NK-92 (cell line): Measurements from ENCODE around the gene EPHB4.

Experiments used
- DNase-seq: peaks from one replicate; lab custom pipeline; 2025; ENCODE audit not compliant: unreplicated experiment; lab: John Stamatoyannopoulos, UW

The EPHB4 gene

DNA sequence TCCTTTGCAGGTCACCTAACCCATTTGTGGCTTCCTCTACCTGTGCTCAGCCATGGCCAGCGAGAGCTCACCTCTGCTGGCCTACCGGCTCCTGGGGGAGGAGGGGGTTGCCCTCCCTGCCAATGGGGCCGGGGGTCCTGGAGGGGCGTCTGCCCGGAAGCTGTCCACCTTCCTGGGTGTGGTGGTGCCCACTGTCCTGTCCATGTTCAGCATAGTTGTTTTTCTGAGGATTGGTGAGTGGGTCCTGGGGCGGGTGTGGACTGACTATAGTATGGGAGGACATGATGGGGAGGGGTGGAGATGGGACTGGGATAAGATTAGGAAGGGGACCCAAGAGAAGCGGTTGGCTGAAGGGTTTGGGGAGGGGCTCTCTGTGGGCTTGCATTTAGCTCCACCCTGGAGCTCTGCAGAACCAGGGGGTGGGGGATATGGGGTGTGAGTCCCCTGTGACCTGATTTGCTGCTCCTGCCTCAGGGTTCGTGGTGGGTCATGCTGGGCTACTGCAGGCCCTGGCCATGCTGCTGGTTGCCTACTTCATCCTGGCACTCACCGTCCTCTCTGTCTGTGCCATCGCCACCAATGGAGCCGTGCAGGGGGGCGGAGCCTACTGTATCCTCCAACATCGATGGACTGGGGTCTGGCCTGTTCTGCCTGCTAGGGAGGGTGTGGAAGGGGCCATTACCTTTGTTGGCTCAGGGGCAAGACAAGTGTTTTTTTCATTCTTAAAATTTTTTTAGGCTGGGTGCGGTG is 27.0 kb upstream of the EPHB4 start:
- DNase-seq: no peak

DNA sequence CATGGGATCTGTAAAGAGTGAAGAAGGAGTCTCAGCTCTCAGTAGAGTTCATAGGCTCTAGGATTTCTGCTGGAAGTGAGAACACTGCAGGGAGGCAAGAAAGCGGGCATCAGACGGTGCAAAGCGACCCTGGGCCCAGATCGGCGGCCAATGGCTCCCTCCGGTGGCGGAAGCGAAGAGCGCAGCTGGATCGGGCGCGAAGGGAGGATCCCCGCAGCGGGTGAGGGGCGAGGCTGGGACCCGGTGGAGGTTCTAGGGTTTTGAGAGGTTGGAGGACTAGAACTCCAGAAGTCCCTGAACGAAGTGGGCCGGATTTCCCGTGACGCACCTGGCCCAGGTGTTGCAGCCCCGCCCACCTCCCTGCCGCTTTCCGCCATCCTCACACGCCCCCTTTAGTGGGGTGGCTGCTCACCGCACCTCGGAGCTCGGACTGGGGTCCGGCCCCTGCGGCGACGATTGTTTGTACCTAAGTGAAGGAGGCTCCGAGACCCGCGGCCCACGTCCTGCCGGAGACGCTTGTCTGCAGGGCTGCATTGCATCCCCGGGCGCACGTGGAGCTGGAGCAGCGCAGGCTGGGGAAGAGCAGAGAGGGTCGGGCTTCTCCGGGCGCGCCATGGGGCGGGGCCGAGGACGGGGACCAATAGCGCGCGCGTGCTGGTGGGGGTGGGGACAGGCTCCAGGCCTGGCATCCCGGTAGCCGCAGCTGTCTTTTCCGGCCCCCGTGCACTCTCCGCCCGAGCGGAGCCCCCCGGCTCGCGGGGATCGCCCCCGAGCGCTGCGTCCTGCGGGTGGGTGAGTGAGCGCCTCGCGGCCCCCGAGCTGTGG is 24.9 kb upstream of the EPHB4 start, which contains the start of gene SLC12A9:
Gene SLC12A9 (plus strand): TSS at position 666 of the 825 bp plus-strand sequence. CDS start 1,485 bp downstream, outside the sequence.
- DNase-seq: no peak

DNA sequence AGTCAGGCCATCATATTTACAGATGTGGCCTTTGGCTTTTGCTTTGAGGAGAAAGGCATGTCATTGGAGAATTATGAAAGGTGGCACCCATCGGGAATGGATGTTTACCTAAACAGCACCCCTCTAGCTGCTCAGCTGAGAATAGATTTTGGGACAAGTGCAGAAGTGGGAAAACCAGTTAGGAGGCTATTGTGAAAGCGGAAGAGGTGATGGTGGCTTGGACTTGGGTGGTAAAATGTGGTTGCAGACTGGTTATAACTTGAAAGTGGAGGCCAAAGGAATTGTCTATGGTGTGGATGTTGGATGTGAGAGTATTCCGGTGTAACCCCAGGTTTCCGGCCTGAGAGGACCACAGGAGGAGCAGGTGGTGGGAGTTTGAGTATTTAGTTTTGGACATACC is 20.0 kb upstream of the EPHB4 start:
- no peak for DNase-seq

DNA sequence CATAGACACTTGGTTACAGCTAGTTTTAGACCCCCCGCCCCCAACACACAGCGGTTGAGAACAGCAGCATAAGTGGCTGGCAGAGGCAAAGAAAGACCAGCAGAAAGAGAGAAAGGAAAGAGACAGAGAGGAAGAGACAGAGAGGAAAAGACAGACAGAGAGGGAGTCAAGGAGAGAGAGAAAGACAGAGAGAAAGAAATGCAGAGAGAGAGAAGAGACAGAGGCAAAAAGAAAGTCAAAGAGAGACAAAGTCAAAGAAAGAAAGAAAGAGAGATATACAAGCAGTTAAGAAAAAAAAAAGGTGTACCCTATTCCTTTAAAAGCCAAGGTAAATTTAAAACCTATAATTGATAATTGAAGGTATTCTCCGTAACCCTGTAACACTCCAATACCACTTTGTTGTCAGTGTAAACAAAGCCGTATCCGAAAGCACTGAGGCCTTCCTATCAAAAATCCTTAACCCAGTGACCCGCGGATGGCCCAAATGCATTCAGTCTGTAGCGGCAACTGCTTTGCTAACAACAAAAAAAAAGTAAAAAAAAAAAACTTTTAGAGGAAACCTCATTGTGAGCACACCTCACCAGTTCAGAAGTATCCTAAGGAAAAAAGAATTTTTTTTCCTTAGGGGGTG is 13.3 kb upstream of the EPHB4 start:
- no peak for DNase-seq

DNA sequence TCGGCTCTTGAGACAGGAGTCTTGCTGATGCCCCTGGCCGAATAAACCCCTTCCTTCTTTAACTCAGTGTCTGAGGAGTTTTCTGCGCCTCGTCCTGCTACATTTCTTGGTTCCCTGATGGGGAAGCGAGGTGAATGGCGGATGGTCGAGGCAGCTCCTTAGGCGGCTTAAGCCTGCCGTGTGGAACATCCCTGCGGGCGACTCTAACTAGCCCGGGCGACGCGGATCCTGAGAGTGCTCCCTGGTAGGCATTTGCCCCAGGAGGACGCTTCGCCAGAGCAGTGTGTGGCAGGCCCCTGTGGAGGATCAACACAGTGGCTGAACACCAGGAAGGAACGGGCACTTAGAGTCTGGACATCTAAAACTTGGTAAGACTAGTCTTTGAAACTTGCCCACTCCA is 12.0 kb upstream of the EPHB4 start:
- no peak for DNase-seq

DNA sequence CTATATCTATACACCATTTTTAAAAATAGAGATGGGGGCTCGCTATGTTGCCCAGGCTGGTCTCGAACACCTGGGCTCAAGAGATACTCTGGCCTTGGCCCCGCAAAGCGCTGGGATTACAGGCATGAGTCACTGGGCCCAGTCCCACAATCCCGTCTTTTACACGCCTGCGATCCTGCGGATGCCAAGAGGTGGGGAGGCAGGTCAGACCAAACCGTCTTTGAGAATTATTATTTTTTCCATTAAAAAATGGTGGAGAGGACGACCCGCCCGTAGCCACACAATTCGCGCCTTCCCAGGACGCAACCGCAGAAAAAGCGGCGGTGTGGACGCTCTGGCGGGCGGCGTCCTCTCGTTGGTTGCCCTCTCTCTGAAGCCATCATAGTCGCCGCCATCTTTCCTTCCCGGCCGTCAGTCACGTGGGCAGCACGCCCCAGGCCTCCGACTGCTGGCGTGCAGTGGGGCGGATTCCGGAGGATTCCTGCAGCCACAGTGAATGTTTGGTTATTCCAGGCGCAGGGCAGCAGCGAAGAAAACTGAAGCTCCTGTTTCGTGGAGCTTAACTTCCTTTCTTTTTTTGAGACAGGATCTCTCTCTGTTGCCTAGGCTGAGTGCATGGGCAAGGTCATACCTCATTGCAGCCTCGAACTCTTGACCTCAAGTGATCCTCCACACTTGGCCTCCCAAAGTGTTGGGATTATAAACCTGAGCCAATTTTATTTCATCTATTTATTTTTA is 9.9 kb upstream of the EPHB4 start:
- DNase-seq: no peak

DNA sequence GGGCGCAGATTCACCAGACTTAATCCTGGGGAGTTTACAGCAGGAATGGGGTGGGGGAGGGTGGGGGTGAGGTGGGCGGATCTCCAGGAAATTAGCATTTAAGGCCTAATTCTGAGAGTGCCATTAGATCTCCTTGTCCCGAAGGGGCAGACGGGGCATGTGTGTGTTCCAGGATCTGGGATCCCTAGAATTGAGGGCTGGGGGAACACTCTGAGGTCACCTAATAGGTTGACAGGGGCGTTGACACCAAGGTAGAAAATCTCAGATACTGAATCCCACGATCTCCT is 9.4 kb upstream of the EPHB4 start:
- no peak for DNase-seq

DNA sequence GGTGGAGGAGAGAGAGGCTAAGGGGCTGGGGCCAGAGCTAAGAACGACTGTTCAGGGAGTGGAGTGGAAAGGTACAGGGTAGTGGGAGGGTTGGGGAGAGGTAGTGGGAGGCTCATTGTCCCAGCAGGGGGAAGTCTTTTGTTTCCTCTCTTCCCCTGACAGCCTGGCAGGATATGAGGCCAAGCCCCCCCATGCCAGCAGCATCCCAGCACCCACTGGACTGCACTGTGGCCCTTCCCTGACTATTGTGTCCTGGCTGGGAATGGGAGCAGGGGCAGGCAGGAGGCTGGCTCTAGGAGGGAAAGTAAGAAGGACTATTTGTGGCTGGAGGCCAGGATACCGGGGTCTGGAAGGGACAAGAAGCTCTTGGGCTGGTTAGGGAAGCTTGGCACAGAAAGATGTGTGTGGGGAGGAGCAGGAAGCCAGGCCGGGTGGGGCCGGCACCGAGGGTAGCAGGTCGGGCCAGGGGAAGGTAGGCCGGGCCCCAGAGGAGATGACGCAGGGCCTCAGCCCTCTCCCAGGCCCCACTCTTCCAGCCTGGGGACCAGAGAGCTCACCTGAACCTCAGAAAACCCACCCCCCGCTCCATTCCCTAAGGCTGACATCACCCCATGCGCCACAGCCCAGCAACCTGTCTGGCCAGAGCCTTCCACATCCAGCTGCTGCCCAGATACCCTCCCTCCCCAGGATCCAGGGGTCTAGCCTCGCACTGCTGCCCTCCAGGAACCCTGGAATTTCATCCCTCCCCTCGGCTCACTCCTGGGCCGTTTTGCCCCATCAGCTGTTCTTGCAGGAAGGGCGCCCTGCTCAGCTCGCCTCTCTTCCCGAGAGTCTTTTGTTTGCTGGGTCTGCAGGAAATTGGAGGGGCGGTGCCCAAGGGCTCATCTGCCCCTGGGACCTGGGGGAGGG is 8.8 kb upstream of the EPHB4 start:
- no peak for DNase-seq

DNA sequence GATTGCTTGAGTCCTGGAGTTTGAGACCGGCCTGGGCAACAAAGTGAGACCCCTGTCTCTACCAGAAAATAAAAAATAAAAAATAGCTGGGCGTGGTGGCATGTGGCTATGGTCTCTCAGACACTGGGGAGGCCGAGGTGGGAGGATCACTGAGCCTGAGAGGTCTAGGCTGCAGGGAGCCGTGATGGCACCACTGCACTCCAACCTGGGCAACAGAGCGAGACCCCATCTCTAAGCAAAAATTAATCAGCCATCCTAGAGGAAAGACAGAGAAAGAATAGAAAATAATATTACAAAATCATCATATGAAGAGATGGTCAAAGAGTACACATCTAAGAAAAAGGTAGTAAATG is 4.9 kb upstream of the EPHB4 start:
- DNase-seq: no peak

DNA sequence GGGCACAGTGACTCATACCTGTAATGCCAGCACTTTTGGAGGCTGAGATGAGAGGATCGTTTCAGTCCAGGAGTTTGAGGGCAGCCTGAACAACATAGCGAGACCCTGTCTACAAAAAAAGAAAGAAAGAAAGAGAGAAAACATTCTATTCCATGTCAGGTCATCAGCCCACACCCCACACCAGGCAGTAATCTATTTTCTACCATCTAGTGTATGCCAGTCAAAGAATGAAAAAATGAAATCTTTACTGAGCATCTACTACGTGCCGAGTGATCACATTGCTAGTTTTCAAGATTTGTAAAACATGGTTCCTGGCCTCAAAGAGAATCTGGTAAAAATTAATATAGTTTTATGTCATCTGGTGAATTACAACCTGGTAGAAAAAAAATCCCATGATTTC is 3.1 kb upstream of the EPHB4 start:
- DNase-seq: no peak

DNA sequence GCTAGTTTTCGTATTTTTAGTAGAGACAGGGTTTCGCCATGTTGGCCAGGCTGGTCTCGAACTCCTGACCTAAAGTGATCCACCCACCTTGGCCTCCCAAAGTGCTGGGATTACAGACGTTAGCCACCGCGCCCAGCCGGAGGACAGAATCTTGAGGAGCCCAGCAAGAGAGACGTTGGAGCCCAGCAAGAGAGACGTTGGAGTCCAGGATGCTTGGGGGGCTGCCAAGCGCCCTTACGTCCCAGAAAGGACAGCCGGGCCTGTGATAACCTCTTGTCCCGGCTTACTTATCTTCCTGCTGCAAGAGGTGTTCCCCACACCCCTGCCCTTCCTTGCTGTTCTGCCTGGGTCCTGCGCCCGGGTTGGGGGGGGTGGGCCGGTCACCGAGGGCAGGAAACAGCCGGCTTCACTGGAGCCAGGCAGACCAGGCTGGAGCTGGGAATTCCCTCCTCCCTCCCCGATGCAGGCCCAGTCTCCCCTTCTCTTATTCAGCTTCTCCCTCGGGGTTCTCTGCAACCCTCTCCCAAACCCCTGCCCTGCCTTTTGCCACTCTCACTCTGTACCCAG is 1.9 kb upstream of the EPHB4 start:
- no peak for DNase-seq

DNA sequence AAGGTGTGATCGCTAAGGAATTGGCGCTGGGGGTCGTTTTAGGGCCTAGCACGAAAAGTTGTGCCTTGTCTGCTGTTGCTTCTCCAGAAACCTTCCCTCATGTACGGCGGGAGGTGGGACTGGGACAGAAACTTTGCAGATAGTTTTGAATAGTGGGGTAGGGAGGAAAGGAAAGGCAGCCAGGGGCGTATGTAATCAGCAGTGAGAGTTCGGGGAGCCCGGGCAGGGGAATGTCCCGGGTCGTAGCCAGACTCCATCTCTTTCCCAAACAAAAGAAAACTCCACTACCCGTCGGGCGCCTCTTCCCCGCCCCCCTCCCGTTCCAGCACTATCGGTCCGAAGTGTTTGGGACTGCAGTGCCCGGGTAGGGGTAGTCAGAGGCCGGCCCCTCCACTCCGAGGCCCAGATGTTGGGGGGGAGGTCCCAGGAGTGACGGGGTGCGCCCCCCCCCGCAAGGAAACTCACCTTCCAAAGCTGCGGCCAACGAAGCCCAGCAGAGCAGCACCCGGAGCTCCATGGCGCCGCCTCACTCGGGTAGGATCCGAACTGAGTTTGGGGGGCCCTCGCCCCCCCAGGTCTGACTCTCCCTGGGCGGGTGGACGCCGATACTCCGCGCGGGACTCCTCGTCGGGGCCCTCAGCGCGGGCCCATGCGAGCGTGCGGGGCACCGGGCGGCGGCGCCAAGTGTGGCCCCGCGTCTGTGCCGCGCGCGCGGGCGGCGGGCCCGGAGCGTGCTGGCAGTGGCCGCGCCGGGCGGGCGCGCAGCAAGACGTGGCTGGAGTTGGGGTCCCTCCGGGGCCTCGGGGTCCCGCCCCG is 601 bp downstream of the EPHB4 start:
- DNase-seq: no peak

DNA sequence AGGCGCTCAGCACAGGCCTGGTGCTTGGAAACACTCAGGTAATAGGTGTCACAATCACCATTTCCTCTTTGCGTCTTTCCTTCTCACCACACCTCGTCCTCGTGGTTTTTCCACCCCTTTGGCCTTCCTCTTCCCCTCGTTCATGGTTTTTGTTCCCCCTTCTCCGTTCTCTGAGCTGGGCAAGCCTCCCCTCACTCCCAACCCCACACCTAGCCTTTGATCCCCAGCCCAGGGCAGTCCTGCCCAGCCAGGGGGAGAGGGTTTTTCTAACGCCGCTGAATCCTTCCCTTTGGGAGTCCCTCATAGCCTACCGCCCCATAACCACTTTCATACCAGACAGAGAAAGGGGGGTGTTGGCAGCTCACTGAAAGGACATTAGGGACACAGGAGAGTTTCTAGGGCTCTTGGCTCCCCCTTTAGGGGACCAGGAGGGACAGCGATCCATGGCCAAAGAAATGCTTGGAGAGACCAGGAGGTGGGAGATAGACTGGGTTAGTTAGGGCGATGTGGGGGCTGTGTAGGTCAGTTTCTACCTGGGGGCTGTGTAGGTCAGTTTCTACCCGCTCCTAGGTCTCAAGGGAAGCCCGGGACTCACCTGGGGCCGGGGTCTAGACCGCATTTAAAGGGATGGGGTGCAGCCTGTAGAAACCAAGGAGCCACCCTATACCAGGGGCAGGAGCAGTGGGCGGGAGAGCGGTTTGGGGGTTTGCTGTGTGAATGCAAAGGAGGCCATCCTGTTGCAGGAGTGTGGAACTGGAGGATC is 1.4 kb downstream of the EPHB4 start:
- no peak for DNase-seq

DNA sequence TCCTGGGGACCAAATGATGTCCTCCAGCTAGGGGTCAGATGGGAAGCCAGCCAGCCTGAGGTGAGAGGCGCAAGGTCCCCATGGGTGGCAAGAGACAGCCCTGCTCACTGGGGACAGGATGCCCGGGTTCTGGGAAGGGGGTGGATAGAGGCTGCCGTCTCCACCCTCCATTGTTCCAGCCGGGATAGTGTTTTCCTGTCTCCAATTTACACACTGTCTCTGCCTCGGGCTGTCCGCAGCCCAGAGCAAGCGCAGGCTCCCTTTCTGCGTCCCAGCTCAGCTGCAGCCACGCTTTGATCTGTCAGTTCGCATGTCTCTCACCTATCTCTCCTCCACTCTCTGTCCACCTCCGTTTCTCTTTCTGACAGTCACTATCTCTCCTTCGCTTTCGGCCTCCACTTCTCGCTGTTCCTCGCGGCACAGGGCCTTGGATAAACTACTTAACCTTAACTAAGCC is 2.1 kb downstream of the EPHB4 start:
- DNase-seq: no peak

DNA sequence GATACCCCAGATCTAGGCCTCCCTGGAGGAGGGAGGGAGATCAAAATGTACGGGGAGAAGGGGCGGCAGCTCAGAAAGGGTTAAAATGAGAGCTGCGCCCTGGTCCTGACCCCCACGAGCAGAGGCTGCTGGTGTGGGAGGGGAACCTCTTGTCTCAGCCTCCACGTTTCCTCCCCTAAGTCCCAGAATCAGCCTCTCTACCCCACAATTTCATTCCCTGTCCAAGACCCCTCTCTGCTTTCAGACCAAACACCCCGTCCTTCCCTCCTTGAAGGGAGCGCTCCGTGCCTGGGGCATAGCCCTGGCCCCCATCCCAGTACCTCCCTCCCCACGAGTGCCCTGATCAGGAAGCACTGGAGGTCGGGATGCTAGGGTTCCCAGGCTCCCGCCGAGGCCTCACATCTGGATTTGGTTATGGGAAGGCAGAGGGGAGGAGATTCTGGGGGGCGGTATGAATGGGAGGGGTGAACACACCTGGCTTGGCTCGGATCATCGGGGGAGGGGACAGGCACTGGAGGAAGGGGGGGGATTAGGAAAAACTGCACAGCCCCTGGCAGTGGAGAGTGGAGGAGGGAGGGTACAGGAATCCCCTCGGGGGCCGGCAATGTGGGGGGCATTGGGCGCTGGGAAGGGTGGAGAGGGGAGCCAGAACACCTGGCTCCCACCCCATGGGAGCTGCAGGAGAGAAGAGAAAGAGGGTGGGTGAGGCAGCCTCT is 2.7 kb downstream of the EPHB4 start:
- DNase-seq: no peak

DNA sequence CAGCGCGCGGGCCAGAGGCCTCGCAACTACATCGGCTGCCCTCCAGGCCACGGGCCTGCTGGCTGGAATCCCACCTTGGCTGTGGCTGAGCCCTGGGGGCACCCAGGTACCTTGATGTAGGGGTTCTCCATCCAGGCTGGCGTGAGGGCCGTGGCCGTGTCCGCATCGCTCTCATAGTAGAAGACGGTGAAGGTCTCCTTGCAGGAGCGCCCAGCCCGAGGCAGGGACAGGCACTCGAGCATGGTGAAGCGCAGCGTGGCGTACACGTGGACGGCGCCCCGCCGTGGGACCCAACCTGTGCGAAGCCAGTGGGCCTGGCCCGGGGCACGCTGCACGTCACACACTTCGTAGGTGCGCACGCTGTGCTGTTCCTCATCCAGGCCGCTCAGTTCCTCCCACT is 3.8 kb downstream of the EPHB4 start:
- no peak for DNase-seq

DNA sequence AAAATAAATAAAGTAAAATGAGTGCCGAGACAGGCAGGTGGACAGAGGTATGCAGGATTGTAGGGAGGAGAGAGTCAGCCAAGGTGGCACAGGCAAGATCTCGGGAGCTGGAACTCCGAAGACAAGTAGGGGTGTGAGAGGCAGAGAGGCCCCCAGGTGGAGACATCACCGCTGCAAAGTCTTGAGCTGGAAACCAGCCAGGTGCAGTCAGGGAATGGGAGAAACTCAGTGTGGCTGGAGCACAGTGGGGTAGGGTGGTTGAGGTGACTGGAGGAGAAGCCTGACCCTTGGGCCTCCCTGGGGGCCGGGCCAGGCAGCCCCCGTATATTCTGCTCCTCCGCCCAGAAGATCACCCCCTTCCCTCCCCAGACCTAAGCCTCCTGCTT is 4.2 kb downstream of the EPHB4 start:
- no peak for DNase-seq
